HG02973 (cell line): Measurements from ENCODE around the gene ANXA5.

Experiments
- ATAC-seq: cut with Tn5 transposase; IDR thresholded peaks from one replicate; pipeline ENCODE4 v1.9.1; 2021; ENCODE audit warnings: moderate library complexity; ENCODE audit not compliant: unreplicated experiment

Gene ANXA5

DNA sequence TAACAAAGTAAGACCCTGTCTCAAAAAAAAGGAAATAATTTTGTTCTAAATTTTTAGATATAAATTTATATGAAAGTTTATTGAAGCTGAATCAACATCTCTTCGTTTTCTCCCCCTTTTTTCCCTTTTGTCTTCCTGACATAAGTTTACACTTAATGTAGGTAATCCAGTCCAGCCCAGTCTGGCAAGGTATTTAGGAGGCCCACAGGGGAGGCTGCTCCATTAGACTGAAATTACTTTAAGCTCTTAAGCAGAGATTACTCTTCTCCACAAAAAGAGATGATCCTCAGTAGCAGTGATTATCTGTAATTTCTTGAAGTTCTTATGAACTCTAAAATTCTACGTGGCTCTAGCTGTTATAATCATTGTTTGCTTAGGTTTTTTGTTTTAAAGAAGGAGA is 46.0 kb downstream of the ANXA5 start:
- ATAC-seq = no peak

GRCh38 chr4:121648516-121648915 is 48.3 kb downstream of the ANXA5 start:
- ATAC-seq = no peak

DNA sequence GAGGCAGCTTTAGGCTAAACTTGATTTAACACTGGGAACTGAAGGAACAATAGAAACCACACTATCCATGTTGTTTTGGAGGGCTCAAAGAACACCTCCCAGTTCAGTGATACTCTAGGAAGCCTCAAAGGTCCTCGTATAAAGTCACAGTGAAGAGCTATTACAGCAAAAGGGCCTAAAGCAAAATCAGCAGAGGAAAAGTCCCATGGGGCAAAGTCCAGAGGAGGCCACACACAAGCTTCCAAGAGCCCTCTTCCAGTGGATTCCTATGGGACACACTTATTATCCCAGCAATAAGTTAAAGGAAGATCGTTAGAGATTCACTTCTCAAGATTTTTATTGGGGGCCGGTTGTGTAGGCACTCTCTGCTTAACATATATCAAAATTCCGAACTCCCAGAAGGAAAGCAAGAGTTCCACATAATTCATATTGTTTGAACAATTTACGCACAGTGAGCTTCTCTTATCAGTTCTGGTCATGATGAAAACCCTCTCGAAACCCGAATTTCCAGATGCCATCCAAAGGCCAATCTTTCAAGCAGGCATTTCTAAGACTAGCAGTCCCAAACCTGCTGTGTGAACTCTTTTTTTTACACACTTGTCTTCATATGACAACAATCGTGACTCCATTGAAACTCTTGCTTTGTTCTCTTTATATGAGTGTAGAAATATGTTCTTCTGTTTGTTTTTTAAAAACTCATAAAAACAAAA is 53.7 kb downstream of the ANXA5 start:
- ATAC-seq = no peak

- no peak for ATAC-seq
Measured at GRCh38 chr4:121642292-121642691, 54.5 kb downstream of the ANXA5 start.

DNA sequence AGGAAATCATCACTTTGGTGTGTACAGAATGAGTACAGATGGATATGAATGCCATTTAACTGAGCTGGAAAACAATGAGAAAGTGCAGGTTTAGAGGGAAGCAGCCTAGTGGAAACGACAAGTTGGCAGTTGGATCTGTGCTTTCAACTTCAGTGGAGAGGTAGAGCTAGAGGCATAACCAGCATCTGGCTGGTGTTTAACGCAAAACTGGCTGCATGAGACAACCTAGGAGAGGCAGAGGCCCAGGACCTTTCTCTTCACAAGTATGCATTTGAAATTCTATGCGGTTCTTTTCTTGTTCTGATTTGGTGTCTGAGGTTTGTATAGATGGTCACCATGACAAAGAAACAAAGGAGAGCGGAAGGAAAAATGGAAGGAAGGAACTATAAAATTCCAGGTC is 63.1 kb downstream of the ANXA5 start:
- no peak for ATAC-seq

GRCh38 chr4:121632636-121633035 is 64.1 kb downstream of the ANXA5 start:
- ATAC-seq = no peak
